Common myeloid progenitor, CD34-positive (primary cell): ENCODE measurements around the gene ARPC1B.

Source experiments
- CTCF ChIA-PET: fragments of 350-600 bp; sonication (Branson Sonifier 250); formaldehyde crosslinking; loops from one replicate; lab custom pipeline; 2021; ENCODE audit warnings: antibody characterized with exemption; lab: Charles Lee
- POLR2A ChIA-PET: fragments of 350-600 bp; sonication (Branson Sonifier 250); formaldehyde crosslinking; loops from one replicate; lab custom pipeline; 2021; ENCODE audit warnings: antibody characterized with exemption; lab: Charles Lee
- DNase-seq, 3 donors: peaks; one replicate each; pipeline versions ENCODE4 v3.0.0 to v3.0.0-alpha.2; 2013
- H3K27ac ChIP-seq, 2 experiments: 1 replicate in 1 of 2; 2 replicates in 1 of 2; pipeline ENCODE4 v1.7.0; 2013; ENCODE audit warnings: inconsistent platforms in 2 of 2, low read length in 2 of 2, mild to moderate bottlenecking in 2 of 2, low read depth in 1 of 2, moderate library complexity in 1 of 2; ENCODE audit not compliant: severe bottlenecking in 2 of 2, insufficient read depth in 1 of 2, poor library complexity in 1 of 2
- H3K27me3 ChIP-seq, 5 experiments: replicated peaks in 2 of 5; 1 replicate in 3 of 5; 2 replicates in 2 of 5; pipeline versions ENCODE4 v1.6.1 to v1.7.0; 2013; ENCODE audit warnings: low read length in 4 of 5, mild to moderate bottlenecking in 2 of 5, moderate library complexity in 2 of 5, inconsistent platforms in 1 of 5; ENCODE audit not compliant: insufficient read depth in 5 of 5, control insufficient read depth in 4 of 5
- H3K36me3 ChIP-seq, 4 experiments: 1 replicate in 2 of 4; 2 replicates in 2 of 4; pipeline versions ENCODE4 v1.6.1 to v1.7.0; 2013; ENCODE audit warnings: low read length in 3 of 4, control low read depth in 1 of 4, mild to moderate bottlenecking in 1 of 4; ENCODE audit not compliant: control insufficient read depth in 4 of 4, insufficient read depth in 4 of 4
- H3K4me1 ChIP-seq, 4 experiments: 1 replicate in 3 of 4; 2 replicates in 1 of 4; pipeline versions ENCODE4 v1.6.1 to v1.7.1; 2013; ENCODE audit warnings: low read length in 3 of 4, mild to moderate bottlenecking in 3 of 4, control low read depth in 1 of 4, inconsistent platforms in 1 of 4, moderate library complexity in 1 of 4; ENCODE audit not compliant: control insufficient read depth in 4 of 4, insufficient read depth in 4 of 4; ENCODE audit errors: control extremely low read depth in 1 of 4
- H3K4me3 ChIP-seq, 7 experiments: 1 replicate in 4 of 7; 2 replicates in 3 of 7; pipeline versions ENCODE4 v1.5.1 to v1.7.0; 2013; ENCODE audit warnings: mild to moderate bottlenecking in 7 of 7, low read length in 6 of 7, moderate library complexity in 6 of 7, inconsistent platforms in 2 of 7, low read depth in 2 of 7, control low read depth in 1 of 7; ENCODE audit not compliant: insufficient read depth in 4 of 7, control insufficient read depth in 1 of 7; ENCODE audit errors: extremely low read depth in 1 of 7
- H3K9me3 ChIP-seq, 5 experiments: 1 replicate in 4 of 5; 2 replicates in 1 of 5; pipeline versions ENCODE4 v1.6.1 to v1.7.1; 2013; ENCODE audit warnings: low read length in 4 of 5, mild to moderate bottlenecking in 2 of 5, inconsistent platforms in 1 of 5, low read depth in 1 of 5, moderate library complexity in 1 of 5; ENCODE audit not compliant: control insufficient read depth in 4 of 5, insufficient read depth in 2 of 5; ENCODE audit errors: control extremely low read depth in 1 of 5
- WGBS: methylation state at CpG from one replicate; pipeline ENCODE4 v1.1.5; 2013; ENCODE audit not compliant: insufficient coverage; 5-methylcytosine and 5-hydroxymethylcytosine counted together

Gene ARPC1B

GRCh38 chr7:99387912-99388311 is 13.4 kb downstream of the ARPC1B start:
- H3K4me3 ChIP-seq: no peak overlapping the region
- peaks cover 0 to 74% (median 44%) of the 10 kb centered on the region in 4 experiments for H3K36me3 ChIP-seq
- CTCF ChIA-PET: interaction anchor here (1.5 to 3.1 kb wide), 7 partner anchors 15 to 42 kb away, joined by 3 to 24 read pairs (median 4); no protein-coding TSS in a partner anchor
- H3K27ac ChIP-seq: no peak overlapping the region
- H3K27me3 ChIP-seq: no peaks in the 10 kb centered on the region
- no peak for DNase-seq
- peaks cover 0 to 22% (median 8%) of the 10 kb centered on the region in 4 experiments for H3K4me1 ChIP-seq
- WGBS: 98% methylated on average over 16 of the region's 20 CpGs
- H3K9me3 ChIP-seq: no peaks in the 10 kb centered on the region
- POLR2A ChIA-PET: no interaction called here

- WGBS: 97% methylated on average over 11 of the region's 13 CpGs
- Histone ChIP-seq H3K4me1 (peaks cover 0 to 27% (median 8%) of the 10 kb centered on the region in 4 experiments), H3K9me3 (no peaks in the 10 kb centered on the region), H3K27ac (no peak overlapping the region), H3K4me3 (no peak overlapping the region), H3K27me3 (no peaks in the 10 kb centered on the region), H3K36me3 (peaks cover 0 to 82% (median 54%) of the 10 kb centered on the region in 4 experiments)
- DNase-seq: no peak
- ChIA-PET POLR2A (no interaction called here), CTCF (interaction anchor here (0.7 to 1.9 kb wide), 5 partner anchors 11 to 355 kb away, joined by 3 to 5 read pairs (median 3); no protein-coding TSS in a partner anchor)
Observed at GRCh38 chr7:99389772-99390171, 15.2 kb downstream of the ARPC1B start.

- Histone ChIP-seq H3K4me1 (peaks cover 0 to 19% (median 5%) of the 10 kb centered on the region in 4 experiments), H3K9me3 (no peaks in the 10 kb centered on the region), H3K4me3 (no peak overlapping the region), H3K27ac (no peak overlapping the region), H3K27me3 (no peaks in the 10 kb centered on the region), H3K36me3 (peaks cover 0 to 87% (median 59%) of the 10 kb centered on the region in 4 experiments)
- ChIA-PET POLR2A (interaction anchor here (0.6 kb wide), 1 partner anchor 991 kb away, joined by 4 read pairs; no protein-coding TSS in a partner anchor), CTCF (interaction anchor here (1.0 to 1.9 kb wide), 3 partner anchors 10 to 16 kb away, joined by 3 to 5 read pairs (median 4); no protein-coding TSS in a partner anchor)
- peak in 1 of 3 donors; percentile 21 for DNase-seq
- WGBS: 98% methylated on average over 17 of the region's 23 CpGs
Observed at GRCh38 chr7:99390941-99391602, 16.5 kb downstream of the ARPC1B start.

GRCh38 chr7:99392046-99392445 is 17.5 kb downstream of the ARPC1B start:
- H3K27ac ChIP-seq: no peak overlapping the region

GRCh38 chr7:99392659-99393354 is 18.3 kb downstream of the ARPC1B start:
- CTCF ChIA-PET: interaction anchor here (0.9 to 1.0 kb wide), 3 partner anchors 14 to 27 kb away, joined by 3 to 5 read pairs (median 3); no protein-coding TSS in a partner anchor
- peaks cover 0 to 19% (median 5%) of the 10 kb centered on the region in 4 experiments for H3K4me1 ChIP-seq
- peaks cover 4 to 89% (median 60%) of the 10 kb centered on the region in 4 experiments for H3K36me3 ChIP-seq

More at GRCh38 chr7:99392046-99392445, 17.5 kb downstream of the ARPC1B start:
- WGBS: 92% methylated on average over 7 of the region's 8 CpGs
- peaks cover 0 to 19% (median 5%) of the 10 kb centered on the region in 4 experiments for H3K4me1 ChIP-seq
- no peaks in the 10 kb centered on the region for H3K9me3 ChIP-seq
- peaks cover 2 to 85% (median 57%) of the 10 kb centered on the region in 4 experiments for H3K36me3 ChIP-seq
- H3K27me3 ChIP-seq: no peaks in the 10 kb centered on the region
- H3K4me3 ChIP-seq: peak overlapping the region in 1 of 7 experiments; percentile 73
- POLR2A ChIA-PET: no interaction called here
- CTCF ChIA-PET: interaction anchor here (0.9 to 1.0 kb wide), 4 partner anchors 14 to 27 kb away, joined by 3 to 5 read pairs (median 4); no protein-coding TSS in a partner anchor
- DNase-seq: no peak

GRCh38 chr7:99393355-99394187 is 19.0 kb downstream of the ARPC1B start:
- no peak for DNase-seq
- peaks cover 0 to 19% (median 5%) of the 10 kb centered on the region in 4 experiments for H3K4me1 ChIP-seq
- H3K36me3 ChIP-seq: peaks cover 6 to 89% (median 60%) of the 10 kb centered on the region in 4 experiments
- CTCF ChIA-PET: interaction anchor here (1.1 to 1.4 kb wide), 2 partner anchors 19 to 29 kb away, joined by 3 read pairs; partner anchors contain the start of gene ARPC1B
- no peaks in the 10 kb centered on the region for H3K27me3 ChIP-seq
- POLR2A ChIA-PET: interaction anchor here (1.0 kb wide), 2 partner anchors 15 to 18 kb away, joined by 3 read pairs; partner anchors contain the start of gene BUD31
- H3K27ac ChIP-seq: peak overlapping the region in 1 of 2 experiments; percentile 25
- 66% methylated on average over 23 of the region's 30 CpGs for WGBS
- H3K4me3 ChIP-seq: peak overlapping the region in 6 of 7 experiments; percentile 24 to 78 (median 66)
- no peaks in the 10 kb centered on the region for H3K9me3 ChIP-seq

More at GRCh38 chr7:99392659-99393354, 18.3 kb downstream of the ARPC1B start:
- Histone ChIP-seq H3K27me3 (no peaks in the 10 kb centered on the region), H3K27ac (peak overlapping the region in 1 of 2 experiments; percentile 25), H3K9me3 (no peaks in the 10 kb centered on the region), H3K4me3 (peak overlapping the region in 6 of 7 experiments; percentile 24 to 78 (median 66))
- DNase-seq: peak; percentile 78 to 85 (median 82)
- 17% methylated on average over 57 of the region's 68 CpGs for WGBS
- POLR2A ChIA-PET: interaction anchor here (1.0 kb wide), 1 partner anchor 16 kb away, joined by 3 read pairs; the partner anchor contains the start of gene BUD31
